Ectodermal cell (in vitro differentiated cells): ENCODE results near the gene KRTAP2-3.
"Not testable (repeated sequence)": the region's sequence is repeated elsewhere in the genome, so short reads cannot be mapped to it uniquely, and the experiment has no call there.

Experiments used
- H3K27ac ChIP-seq: 2 replicates; pipeline ENCODE4 v1.7.0; 2013; ENCODE audit warnings: mild to moderate bottlenecking, low read depth, low read length; ENCODE audit not compliant: insufficient read depth, poor library complexity, severe bottlenecking
- H3K27me3 ChIP-seq: 2 replicates; pipeline ENCODE4 v1.7.0; 2013; ENCODE audit warnings: mild to moderate bottlenecking, low read length; ENCODE audit not compliant: insufficient read depth, control insufficient read depth, poor library complexity, severe bottlenecking
- H3K36me3 ChIP-seq: one replicate; pipeline ENCODE4 v1.7.0; 2013; ENCODE audit warnings: low read length; ENCODE audit not compliant: control insufficient read depth, insufficient read depth
- H3K4me1 ChIP-seq: one replicate; pipeline ENCODE4 v1.7.0; 2013; ENCODE audit warnings: low read length; ENCODE audit not compliant: control insufficient read depth, insufficient read depth
- H3K4me3 ChIP-seq: 2 replicates; pipeline ENCODE4 v1.7.0; 2013; ENCODE audit warnings: low read depth, low read length, control low read depth; ENCODE audit not compliant: insufficient read depth
- H3K9me3 ChIP-seq: 2 replicates; pipeline ENCODE4 v1.7.0; 2013; ENCODE audit warnings: mild to moderate bottlenecking, low read length, moderate library complexity; ENCODE audit not compliant: control insufficient read depth
- WGBS, 2 experiments: methylation state at CpG; one replicate each; pipeline ENCODE4 v1.1.7; 2013; ENCODE audit warnings: missing lambda C conversion rate in 2 of 2; 5-methylcytosine and 5-hydroxymethylcytosine counted together

The KRTAP2-3 gene

DNA sequence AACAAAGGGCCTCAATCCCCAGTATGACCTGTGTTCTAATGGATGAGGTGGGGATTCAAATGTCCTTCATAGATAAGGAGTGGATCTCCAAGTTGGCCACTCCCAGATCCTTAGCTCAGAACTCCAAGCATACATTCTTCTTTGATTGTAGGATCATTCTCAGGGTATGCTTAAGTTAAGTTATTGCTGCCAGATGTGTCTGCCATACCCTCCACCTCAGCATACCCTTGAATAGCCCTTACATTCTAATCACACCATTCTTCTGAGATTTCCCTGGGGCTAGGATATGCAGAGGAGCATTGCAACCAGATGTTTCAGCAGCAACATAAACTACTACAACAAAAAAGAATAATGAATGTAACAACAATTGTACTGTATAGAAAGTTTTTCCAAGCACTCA lies 7.4 kb upstream of the KRTAP2-3 start:
- no peaks in the 10 kb centered on the region for H3K4me1 ChIP-seq
- H3K9me3 ChIP-seq: no peaks in the 10 kb centered on the region
- no peaks in the 10 kb centered on the region for H3K36me3 ChIP-seq
- no peak overlapping the region for H3K4me3 ChIP-seq
- H3K27me3 ChIP-seq: no peaks in the 10 kb centered on the region
- H3K27ac ChIP-seq: no peak overlapping the region

DNA sequence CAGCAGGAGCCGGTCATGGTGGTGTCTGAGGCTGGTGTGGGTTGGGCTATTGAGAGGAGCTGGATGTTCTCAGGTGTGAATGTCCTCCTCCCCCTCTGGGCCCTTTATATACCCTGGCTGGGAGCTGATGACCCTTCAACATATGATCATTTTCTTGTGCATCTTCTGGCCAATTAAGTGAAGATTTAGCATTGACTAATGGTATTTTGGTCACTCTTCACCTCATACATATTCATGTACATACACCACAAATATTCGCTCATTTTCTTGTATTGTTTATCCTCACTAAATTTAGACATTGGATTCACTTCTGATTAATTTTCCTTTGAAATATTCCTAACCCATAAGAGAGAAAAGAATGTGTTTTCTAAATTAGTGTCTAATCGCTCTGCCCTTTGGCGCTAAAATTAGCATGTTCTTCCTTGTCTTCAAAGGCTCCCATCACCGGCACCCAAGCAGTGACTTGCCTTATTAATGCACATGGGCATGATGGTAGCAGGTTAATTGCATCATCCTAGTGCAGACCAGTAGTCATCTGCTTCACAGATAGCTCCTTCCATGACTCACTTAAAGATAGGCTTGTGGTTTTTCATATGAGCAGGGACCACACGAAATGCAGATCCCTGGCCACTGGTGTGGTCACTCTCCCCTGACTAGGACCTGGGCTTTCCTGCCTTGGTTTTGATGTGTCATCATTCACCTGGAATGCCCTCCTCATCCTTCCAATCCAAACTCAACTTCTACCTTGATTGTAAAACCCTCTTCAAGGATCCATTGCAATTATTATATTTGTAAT lies 6.1 kb upstream of the KRTAP2-3 start, which contains the start of gene KRTAP2-4:
TSS of gene KRTAP2-4 (minus strand) at position 51 of the 796 bp plus-strand sequence. CDS start at position 17, 34 bp downstream.
- 94 to 97% methylated on average over 6 of the region's 6 CpGs for WGBS, 2 experiments
- Histone ChIP-seq H3K9me3 (no peaks in the 10 kb centered on the region), H3K27ac (no peak within 1 kb of the TSS), H3K4me3 (no peak within 1 kb of the TSS), H3K27me3 (no peaks in the 10 kb centered on the region), H3K4me1 (no peaks in the 10 kb centered on the region), H3K36me3 (no peaks in the 10 kb centered on the region)

DNA sequence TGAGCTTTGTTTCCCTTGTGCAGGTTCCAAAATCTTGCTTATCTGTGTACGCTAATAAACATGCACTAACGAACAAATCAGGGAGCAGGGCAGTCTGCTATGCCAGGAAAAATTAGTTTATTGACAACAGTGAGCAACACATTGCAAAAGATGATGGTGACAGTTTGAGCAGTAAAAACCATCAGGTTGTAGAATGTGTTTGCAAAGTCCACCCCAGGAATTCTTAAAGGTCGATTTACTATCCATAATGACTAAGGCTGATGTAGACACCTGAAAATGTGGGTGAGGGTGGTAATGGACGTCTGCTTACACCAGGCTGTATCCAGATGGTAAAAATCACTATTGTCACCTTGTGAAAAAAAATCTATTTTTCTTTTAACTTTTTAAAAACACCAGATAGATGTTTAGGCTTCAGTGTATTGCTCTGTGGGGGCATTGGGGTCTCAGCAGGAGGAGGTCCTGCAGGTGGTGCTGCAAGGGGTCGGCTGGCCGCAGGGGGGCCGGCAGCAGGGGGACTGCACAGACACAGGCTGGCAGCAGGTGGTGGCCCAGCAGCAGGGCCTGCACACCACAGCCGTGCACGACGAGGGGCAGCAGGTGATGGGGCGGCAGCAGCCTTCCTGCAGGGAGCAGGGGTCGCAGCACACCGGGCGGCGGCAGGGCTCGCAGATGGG lies 5.2 kb upstream of the KRTAP2-3 start:
- not testable (repeated sequence) for H3K4me3 ChIP-seq, H3K4me1 ChIP-seq, H3K9me3 ChIP-seq, H3K27ac ChIP-seq, H3K27me3 ChIP-seq, H3K36me3 ChIP-seq
- WGBS, 2 experiments: 84 to 88% methylated on average over 4 to 5 of the region's 16 CpGs

DNA sequence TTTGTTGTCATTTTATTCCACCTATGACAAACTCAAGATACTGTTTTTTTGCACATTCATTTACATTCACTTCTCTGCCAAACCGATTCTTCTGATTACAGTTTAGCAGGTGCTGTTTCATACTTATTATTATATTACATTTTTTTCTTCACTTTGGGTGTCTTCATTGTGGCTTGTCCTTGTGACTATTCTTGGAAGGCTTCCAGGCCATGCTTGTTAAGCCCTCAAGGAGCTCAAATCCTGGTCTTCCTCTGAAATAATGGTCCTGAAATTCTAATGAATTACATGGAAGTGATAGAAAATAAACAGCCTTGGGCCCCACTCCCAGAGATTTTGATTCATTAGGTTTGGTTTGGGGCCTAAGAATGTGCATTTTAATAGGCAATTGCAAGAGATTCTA lies 4.4 kb upstream of the KRTAP2-3 start:
- WGBS, 2 experiments: 92% methylated on average over 1 of the region's 1 CpG; no CpG with 5 or more reads in 1 of the 2 experiments
- H3K4me1 ChIP-seq: no peaks in the 10 kb centered on the region
- H3K36me3 ChIP-seq: no peaks in the 10 kb centered on the region
- no peak overlapping the region for H3K27ac ChIP-seq
- H3K4me3 ChIP-seq: no peak overlapping the region
- H3K27me3 ChIP-seq: no peaks in the 10 kb centered on the region
- no peaks in the 10 kb centered on the region for H3K9me3 ChIP-seq

DNA sequence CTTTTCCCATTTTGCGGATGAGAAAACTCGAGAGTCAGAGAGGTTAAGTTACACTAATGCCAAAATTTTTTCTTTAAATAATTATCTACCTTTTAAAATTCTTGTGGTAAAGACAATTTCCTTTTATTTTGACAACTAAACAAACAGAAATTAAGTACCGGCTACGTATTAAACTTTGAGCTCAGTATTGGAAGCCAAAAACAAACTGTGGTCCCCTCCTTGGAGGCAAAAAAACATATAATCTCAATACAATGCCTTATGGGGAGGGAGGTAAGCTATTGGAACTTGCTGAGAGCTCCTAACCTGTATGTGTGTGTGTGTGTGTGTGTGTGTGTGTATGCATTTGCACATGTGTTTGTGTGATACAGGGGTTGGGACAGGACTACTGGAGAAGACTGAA lies 3.5 kb upstream of the KRTAP2-3 start:
- Histone ChIP-seq H3K4me1 (no peaks in the 10 kb centered on the region), H3K9me3 (no peaks in the 10 kb centered on the region), H3K4me3 (no peak overlapping the region), H3K27ac (no peak overlapping the region), H3K36me3 (no peaks in the 10 kb centered on the region), H3K27me3 (no peaks in the 10 kb centered on the region)
- 94 to 95% methylated on average over 2 to 4 of the region's 4 CpGs for WGBS, 2 experiments

DNA sequence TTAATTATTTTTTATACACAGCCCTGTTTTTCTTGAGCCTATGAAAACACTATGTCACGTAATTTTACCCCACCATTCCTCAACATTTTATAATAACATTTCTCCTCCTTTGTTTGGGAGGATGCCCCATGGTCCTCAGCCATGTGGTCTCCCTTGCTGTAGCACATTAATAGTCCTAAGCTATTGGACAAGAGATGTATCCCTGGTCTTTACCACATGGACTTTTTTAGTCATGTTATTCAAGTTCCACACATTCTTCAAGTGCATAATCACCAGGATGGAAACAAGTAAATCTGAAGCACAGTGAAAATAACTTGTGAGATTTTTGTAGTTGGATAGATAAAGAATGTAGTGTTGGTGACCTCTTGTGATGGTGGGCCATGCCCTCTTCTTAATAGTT lies 2.0 kb upstream of the KRTAP2-3 start:
- 85 to 91% methylated on average over 1 of the region's 1 CpG for WGBS, 2 experiments
- Histone ChIP-seq H3K27me3 (no peaks in the 10 kb centered on the region), H3K4me3 (no peak overlapping the region), H3K36me3 (no peaks in the 10 kb centered on the region), H3K27ac (no peak overlapping the region), H3K4me1 (no peaks in the 10 kb centered on the region), H3K9me3 (no peaks in the 10 kb centered on the region)

DNA sequence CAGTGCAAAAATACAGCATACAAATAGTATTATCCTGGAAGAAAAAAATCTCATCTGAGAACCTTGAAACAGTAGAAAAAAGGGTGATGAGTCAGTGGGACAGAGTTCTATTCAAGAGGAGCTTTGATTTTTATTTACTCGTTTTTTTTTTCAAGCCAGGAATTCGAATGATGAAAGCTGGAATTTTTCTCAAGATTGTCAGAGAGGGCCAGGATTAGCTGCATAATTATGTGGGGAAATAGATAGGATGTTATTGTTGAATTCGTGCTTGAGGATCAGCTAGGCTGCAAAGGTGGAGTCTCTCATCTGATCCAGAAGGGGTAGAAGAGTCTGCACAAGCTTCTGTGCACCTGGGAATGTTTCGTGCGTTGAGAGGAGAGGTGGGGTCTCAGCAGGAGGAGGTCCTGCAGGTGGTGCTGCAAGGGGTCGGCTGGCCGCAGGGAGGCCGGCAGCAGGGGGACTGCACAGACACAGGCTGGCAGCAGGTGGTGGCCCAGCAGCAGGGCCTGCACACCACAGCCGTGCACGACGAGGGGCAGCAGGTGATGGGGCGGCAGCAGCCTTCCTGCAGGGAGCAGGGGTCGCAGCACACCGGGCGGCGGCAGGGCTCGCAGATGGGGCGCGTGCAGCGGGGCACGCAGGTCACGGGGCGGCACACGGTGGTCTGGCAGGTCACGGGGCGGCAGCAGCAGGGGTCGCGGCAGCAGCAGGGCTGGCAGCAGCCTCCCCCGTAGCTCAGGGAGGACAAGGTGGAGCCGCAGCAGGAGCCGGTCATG lies 450 bp downstream of the KRTAP2-3 start:
- not testable (repeated sequence) for H3K27me3 ChIP-seq, H3K4me3 ChIP-seq, H3K4me1 ChIP-seq, H3K27ac ChIP-seq, H3K36me3 ChIP-seq, H3K9me3 ChIP-seq
- WGBS, 2 experiments: 79 to 85% methylated on average over 10 to 11 of the region's 31 CpGs

DNA sequence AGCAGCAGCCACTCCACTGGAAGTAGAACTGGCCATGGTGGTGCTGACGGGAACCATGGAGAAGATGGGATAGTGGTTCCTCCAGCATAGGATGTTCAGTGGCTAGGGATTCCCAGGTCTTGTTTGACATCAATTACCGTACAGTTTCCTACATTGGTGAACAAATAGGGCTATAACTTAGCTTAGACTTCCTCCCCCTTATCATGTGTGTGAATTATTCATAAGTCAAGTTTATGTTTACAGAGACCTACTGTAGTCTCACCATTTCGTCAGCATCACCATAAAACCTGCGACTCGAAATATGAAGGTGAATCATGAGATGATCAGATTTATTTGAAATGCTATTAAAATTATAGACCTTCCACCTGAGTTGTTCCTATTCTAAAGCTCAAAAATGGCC lies 1.2 kb downstream of the KRTAP2-3 start:
- Histone ChIP-seq H3K9me3 (no peaks in the 10 kb centered on the region), H3K36me3 (no peaks in the 10 kb centered on the region), H3K27me3 (no peaks in the 10 kb centered on the region), H3K4me3 (no peak overlapping the region), H3K4me1 (no peaks in the 10 kb centered on the region), H3K27ac (no peak overlapping the region)
- 86 to 95% methylated on average over 2 to 5 of the region's 5 CpGs for WGBS, 2 experiments

DNA sequence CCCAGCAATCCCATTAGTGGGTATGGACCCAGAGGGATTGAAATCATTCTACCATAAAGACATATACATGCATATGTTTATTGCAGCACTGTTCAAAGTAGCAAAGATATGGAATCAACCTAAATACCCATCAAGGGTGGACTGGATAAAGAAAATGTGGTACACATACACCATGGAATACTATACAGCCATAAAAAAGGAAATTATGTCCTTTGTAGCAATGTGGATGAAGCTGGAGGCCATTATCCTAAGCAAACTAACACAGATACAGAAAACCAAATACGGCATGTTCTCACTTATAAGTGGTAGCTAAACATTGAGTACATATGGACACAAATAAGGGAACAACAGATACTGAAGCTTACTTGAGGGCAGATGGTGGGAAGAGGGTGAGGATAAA lies 2.4 kb downstream of the KRTAP2-3 start:
- Histone ChIP-seq H3K36me3 (no peaks in the 10 kb centered on the region), H3K27ac (no peak overlapping the region), H3K4me1 (no peaks in the 10 kb centered on the region), H3K9me3 (no peaks in the 10 kb centered on the region), H3K4me3 (no peak overlapping the region), H3K27me3 (no peaks in the 10 kb centered on the region)
- WGBS, 2 experiments: 100% methylated on average over 1 of the region's 1 CpG; no CpG with 5 or more reads in 1 of the 2 experiments

DNA sequence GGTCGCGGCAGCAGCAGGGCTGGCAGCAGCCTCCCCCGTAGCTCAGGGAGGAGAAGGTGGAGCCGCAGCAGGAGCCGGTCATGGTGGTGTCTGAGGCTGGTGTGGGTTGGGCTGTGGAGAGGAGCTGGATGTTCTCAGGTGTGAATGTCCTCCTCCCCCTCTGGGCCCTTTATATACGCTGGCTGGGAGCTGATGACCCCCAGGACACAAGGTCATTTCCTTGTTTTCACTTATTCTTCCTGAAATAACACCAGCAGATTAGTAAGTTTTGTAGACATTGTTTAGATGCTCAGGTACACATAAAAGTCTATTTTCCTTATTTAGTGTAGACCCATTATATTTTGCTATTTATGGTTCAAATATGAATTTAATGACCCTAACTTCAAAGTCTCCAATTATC lies 4.8 kb downstream of the KRTAP2-3 start, which contains the start of gene KRTAP2-2:
TSS of gene KRTAP2-2 (minus strand) at position 101 of the 400 bp plus-strand sequence. CDS start at position 82, 19 bp downstream.
- 83% methylated on average over 1 of the region's 6 CpGs; no CpG with 5 or more reads in 1 of the 2 experiments for WGBS, 2 experiments
- not testable (repeated sequence) for H3K27me3 ChIP-seq, H3K36me3 ChIP-seq

More for the DNA sequence above, 4.8 kb downstream of the KRTAP2-3 start, which contains the start of gene KRTAP2-2:
- not testable (repeated sequence) for H3K4me3 ChIP-seq, H3K27ac ChIP-seq, H3K9me3 ChIP-seq, H3K4me1 ChIP-seq
